BLaER1 treated with 17β-estradiol and CSF1 and Interleukin-3, amounts not matched to agents 10 nM and 100 nM (cell line): ENCODE data around the gene PTPRN2.

Experiments used
- H3K27ac ChIP-seq, 11 experiments: shearing (Covaris generic); formaldehyde crosslinking; 2 replicates each; pipeline ENCODE4 v1.8.1; 2022
- H3K27me3 ChIP-seq, 11 experiments: shearing (Covaris generic); formaldehyde crosslinking; 2 replicates each; pipeline ENCODE4 v1.8.1; 2022
- H3K36me3 ChIP-seq, 11 experiments: shearing (Covaris generic); formaldehyde crosslinking; 2 replicates each; pipeline ENCODE4 v1.8.1; 2022
- H3K4me1 ChIP-seq, 10 experiments: shearing (Covaris generic); formaldehyde crosslinking; 2 replicates each; pipeline ENCODE4 v1.8.1; 2022
- H3K4me2 ChIP-seq, 11 experiments: shearing (Covaris generic); formaldehyde crosslinking; 2 replicates each; pipeline ENCODE4 v1.8.1; 2022
- H3K4me3 ChIP-seq, 10 experiments: shearing (Covaris generic); formaldehyde crosslinking; 2 replicates each; pipeline ENCODE4 v1.8.1; 2022
- H3K9ac ChIP-seq, 11 experiments: shearing (Covaris generic); formaldehyde crosslinking; 2 replicates each; pipeline ENCODE4 v1.8.1; 2022
- H3K9me3 ChIP-seq, 11 experiments: shearing (Covaris generic); formaldehyde crosslinking; replicated peaks in 1 of 11; 2 replicates each; pipeline ENCODE4 v1.8.1; 2022
- H4K20me1 ChIP-seq, 11 experiments: shearing (Covaris generic); formaldehyde crosslinking; 2 replicates each; pipeline ENCODE4 v1.8.1; 2022
- Cebpa-rat ChIP-seq, 11 experiments: shearing (Covaris generic); IDR thresholded peaks; 2 replicates each; pipeline ENCODE4 v1.8.1; 2022

Gene PTPRN2

GRCh38 chr7:157821959-157822687, 765.5 kb downstream of the PTPRN2 start:
- Histone ChIP-seq H3K27me3 (no peaks in the 10 kb centered on the region), H4K20me1 (no peaks in the 10 kb centered on the region), H3K9ac (no peak overlapping the region), H3K36me3 (no peaks in the 10 kb centered on the region), H3K4me1 (peaks cover 0 to 11% (median 7%) of the 10 kb centered on the region in 10 experiments; a peak in 17 of 20 replicates), H3K4me2 (no peak overlapping the region), H3K27ac (no peak overlapping the region), H3K9me3 (no peaks in the 10 kb centered on the region), H3K4me3 (no peak overlapping the region)
- no peak for TF ChIP-seq Cebpa-rat (IDR thresholded peaks at IDR 0.05)

DNA sequence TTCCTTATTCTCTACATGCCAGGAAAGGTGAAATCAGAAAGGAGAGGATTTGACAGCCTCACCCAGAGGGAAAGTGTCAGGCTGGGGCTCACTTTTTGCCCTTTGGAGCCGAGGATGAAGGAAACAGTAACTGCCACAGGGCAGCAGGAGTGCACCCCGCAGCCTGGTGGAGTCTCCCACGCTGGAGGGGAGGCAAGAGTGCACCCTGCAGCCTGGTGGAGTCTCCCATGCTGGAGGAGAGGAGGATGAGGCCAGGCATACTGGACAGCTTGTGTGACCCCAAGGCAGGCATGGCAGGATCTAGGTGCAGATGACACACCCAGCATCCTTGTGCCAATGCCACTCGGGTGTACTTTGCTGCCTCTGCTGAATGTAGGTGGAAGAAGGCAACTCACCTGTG, 766.8 kb downstream of the PTPRN2 start:
- TF ChIP-seq Cebpa-rat (IDR thresholded peaks at IDR 0.05): no peak
- H3K4me3 ChIP-seq: no peak overlapping the region
- no peak overlapping the region for H3K9ac ChIP-seq
- peaks cover 0 to 3% (median 0%) of the 10 kb centered on the region in 10 experiments; a peak in 1 of 20 replicates for H3K4me1 ChIP-seq
- 0 out of 22 replicates have a peak, but pooled peaks cover 0 to 11% (median 0%) of the 10 kb centered on the region in 11 experiments for H4K20me1 ChIP-seq
- H3K36me3 ChIP-seq: no peaks in the 10 kb centered on the region
- H3K4me2 ChIP-seq: no peak overlapping the region
- H3K9me3 ChIP-seq: no peaks in the 10 kb centered on the region
- no peaks in the 10 kb centered on the region for H3K27me3 ChIP-seq
- H3K27ac ChIP-seq: no peak overlapping the region

DNA sequence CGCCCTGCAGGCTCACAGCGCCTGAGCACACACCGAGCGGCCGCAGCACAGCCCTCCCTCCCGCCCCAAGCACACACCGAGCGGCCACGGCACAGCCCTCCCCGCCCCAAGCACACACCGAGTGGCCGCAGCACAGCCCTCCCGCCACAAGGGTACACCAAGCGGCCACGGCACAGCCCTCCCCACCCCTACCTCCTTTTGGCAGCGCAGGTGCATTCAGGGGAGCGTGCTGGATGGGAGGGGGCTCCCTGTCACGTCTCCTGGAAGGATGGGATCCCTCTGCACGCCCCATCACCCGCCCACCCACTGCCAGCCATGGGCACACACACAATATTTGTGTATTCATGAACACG, 768.2 kb downstream of the PTPRN2 start:
- Histone ChIP-seq H3K4me2 (no peak overlapping the region), H3K9me3 (no peaks in the 10 kb centered on the region)

DNA sequence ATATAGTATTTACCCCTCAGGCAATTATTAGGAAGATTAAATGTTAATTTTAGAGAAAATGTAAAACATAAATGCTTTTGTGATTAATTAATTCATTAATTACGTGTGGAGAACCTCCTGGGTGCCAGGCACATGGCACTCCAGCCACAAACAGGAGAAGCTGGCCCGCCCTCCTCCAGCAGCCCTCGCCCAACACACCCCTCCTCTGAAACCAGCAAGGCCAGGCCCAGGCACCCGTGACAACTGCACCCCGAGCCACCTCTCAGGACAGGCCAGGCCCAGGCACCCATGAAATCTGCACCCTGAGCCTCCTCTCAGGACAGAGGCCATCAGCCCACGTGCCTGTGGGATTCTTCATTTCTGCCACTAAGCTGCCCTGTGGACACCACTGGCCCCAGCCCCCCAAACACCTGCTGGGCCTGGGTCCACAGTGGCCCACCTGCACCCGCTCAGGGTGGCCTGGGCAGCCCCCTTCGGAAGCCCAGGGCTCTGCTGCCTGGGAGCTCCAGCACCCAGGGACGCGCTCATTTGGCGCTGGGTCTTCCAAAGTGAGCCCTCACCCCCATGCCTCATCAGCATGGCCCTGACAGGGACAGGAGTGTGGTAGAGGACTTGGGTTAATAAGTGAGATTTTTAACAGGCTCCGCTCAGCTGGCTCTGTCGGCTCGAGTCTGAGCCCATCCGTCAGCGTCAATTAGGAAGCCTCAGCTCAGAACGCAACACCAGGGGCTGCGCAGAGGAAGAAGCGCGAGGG, 768.7 kb downstream of the PTPRN2 start:
- H3K4me3 ChIP-seq: no peak overlapping the region

More for the DNA sequence above, 768.2 kb downstream of the PTPRN2 start:
- H3K4me1 ChIP-seq: 0 out of 20 replicates have a peak, but pooled peaks cover 0 to 3% (median 0%) of the 10 kb centered on the region in 10 experiments
- no peaks in the 10 kb centered on the region for H3K36me3 ChIP-seq
- no peaks in the 10 kb centered on the region for H3K27me3 ChIP-seq
- 0 out of 22 replicates have a peak, but pooled peaks cover 0 to 16% (median 0%) of the 10 kb centered on the region in 11 experiments for H4K20me1 ChIP-seq
- TF ChIP-seq Cebpa-rat (IDR thresholded peaks at IDR 0.05): no peak
- H3K9ac ChIP-seq: no peak overlapping the region
- no peak overlapping the region for H3K4me3 ChIP-seq
- H3K27ac ChIP-seq: no peak overlapping the region

DNA sequence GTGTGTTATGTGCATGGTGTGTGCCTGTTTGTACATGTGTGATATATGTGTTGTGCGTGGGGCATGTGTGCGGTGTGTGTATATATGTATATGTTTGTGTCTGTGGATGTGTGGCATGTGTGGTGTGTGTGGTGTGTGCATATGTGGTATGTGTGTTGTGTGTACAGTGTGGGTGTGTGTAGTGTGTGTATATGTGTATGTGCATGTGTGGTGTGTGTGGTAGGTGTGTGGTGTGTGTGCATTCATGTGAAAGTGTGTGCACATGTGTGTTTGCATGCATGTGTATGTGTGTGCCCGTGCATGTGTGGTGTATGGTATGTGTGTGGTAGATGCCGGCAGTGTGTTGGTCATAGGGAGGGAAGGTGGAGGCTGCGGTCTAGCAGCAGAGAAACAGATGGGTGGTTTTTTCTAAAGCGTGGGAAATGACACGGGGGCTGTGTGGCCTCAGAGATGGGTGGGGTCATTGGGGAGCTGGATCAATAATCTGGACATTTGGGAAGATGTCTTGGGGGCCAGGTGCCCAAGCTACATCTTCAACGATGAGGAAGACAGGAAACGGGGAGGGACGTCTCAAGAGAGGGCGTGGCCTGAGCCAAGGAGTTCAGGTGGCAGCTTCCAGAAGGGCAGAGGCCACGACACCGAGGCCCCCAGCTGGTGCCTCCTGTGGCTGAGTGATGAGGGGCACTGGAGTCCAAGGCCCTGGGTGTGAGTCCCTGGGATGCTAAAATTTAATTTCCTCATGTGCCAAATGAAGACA, 769.5 kb downstream of the PTPRN2 start:
- no peaks in the 10 kb centered on the region for H3K27me3 ChIP-seq
- H3K4me1 ChIP-seq: 0 out of 20 replicates have a peak, but pooled peaks cover 0 to 3% (median 0%) of the 10 kb centered on the region in 10 experiments
- H4K20me1 ChIP-seq: peaks cover 0 to 19% (median 0%) of the 10 kb centered on the region in 11 experiments; a peak in 1 of 22 replicates
- no peak overlapping the region for H3K27ac ChIP-seq
- no peak for TF ChIP-seq Cebpa-rat (IDR thresholded peaks at IDR 0.05)
- no peak overlapping the region for H3K4me2 ChIP-seq
- no peak overlapping the region for H3K4me3 ChIP-seq
- H3K36me3 ChIP-seq: no peaks in the 10 kb centered on the region
- H3K9me3 ChIP-seq: no peaks in the 10 kb centered on the region
- H3K9ac ChIP-seq: no peak overlapping the region

More for the DNA sequence above, 768.7 kb downstream of the PTPRN2 start:
- Histone ChIP-seq H3K27me3 (no peaks in the 10 kb centered on the region), H3K36me3 (no peaks in the 10 kb centered on the region), H3K4me2 (no peak overlapping the region), H3K9ac (no peak overlapping the region), H4K20me1 (0 out of 22 replicates have a peak, but pooled peaks cover 0 to 16% (median 0%) of the 10 kb centered on the region in 11 experiments), H3K9me3 (no peaks in the 10 kb centered on the region), H3K27ac (no peak overlapping the region), H3K4me1 (0 out of 20 replicates have a peak, but pooled peaks cover 0 to 3% (median 0%) of the 10 kb centered on the region in 10 experiments)
- TF ChIP-seq Cebpa-rat (IDR thresholded peaks at IDR 0.05): no peak

DNA sequence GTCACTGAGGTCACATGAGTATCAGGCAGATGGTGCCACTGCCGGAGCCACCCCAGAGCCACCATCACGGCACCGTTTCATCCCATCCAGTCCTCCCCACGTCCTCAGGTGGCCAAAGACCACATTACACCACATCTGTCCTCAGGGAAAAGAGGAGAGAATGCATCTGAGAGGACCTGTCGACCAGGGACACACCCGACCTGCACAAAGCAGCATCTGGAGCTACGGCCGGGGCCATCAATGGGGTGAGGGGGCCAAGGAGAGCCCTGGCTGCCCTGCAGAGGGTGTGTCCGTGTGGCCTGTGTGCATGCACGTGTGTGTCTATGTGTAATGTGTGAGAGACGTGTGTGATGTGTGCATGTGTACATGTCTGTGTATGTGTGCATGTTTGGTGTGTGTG, 770.2 kb downstream of the PTPRN2 start:
- Histone ChIP-seq H3K4me2 (no peak overlapping the region), H3K27me3 (no peaks in the 10 kb centered on the region), H3K27ac (no peak overlapping the region), H4K20me1 (peaks cover 0 to 23% (median 0%) of the 10 kb centered on the region in 11 experiments; a peak in 1 of 22 replicates), H3K36me3 (no peaks in the 10 kb centered on the region), H3K4me1 (0 out of 20 replicates have a peak, but pooled peaks cover 0 to 3% (median 0%) of the 10 kb centered on the region in 10 experiments), H3K4me3 (no peak overlapping the region), H3K9ac (no peak overlapping the region), H3K9me3 (no peaks in the 10 kb centered on the region)
- TF ChIP-seq Cebpa-rat (IDR thresholded peaks at IDR 0.05): no peak

- no peaks in the 10 kb centered on the region for H3K36me3 ChIP-seq
- TF ChIP-seq Cebpa-rat (IDR thresholded peaks at IDR 0.05): no peak
- H3K4me1 ChIP-seq: 0 out of 20 replicates have a peak, but pooled peaks cover 0 to 3% (median 0%) of the 10 kb centered on the region in 10 experiments
- H3K4me3 ChIP-seq: no peak overlapping the region
- H3K27ac ChIP-seq: no peak overlapping the region
- H3K9ac ChIP-seq: no peak overlapping the region
- peaks cover 0 to 23% (median 0%) of the 10 kb centered on the region in 11 experiments; a peak in 1 of 22 replicates for H4K20me1 ChIP-seq
- H3K27me3 ChIP-seq: no peaks in the 10 kb centered on the region
- no peak overlapping the region for H3K4me2 ChIP-seq
- no peaks in the 10 kb centered on the region for H3K9me3 ChIP-seq
These were observed 770.9 kb downstream of the PTPRN2 start for GRCh38 chr7:157816526-157817250.

DNA sequence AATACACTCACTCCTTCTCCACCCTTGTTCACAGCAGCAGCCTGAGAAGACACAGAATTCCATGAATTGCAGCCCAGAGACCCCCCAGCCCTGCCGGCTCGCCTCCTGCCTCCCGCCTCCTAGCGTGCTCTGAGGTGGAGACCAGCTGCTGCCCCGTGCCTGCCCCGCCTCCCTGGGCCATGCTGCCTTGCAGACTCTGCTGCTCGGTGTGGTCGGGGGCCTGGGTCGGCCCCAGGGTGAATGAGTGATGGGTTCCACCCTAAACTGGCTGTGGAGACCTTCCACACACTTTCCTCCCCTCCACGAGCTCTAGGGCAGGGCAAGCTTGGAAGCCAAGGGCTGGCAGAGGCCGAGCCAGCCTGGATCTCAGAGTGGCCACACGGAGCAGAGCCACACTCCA, 771.5 kb downstream of the PTPRN2 start:
- 0 out of 20 replicates have a peak, but pooled peaks cover 0 to 3% (median 0%) of the 10 kb centered on the region in 10 experiments for H3K4me1 ChIP-seq
- H3K27ac ChIP-seq: no peak overlapping the region
- no peak for TF ChIP-seq Cebpa-rat (IDR thresholded peaks at IDR 0.05)
- H3K9ac ChIP-seq: no peak overlapping the region
- H4K20me1 ChIP-seq: peaks cover 0 to 23% (median 0%) of the 10 kb centered on the region in 11 experiments; a peak in 1 of 22 replicates
- H3K4me3 ChIP-seq: no peak overlapping the region
- H3K27me3 ChIP-seq: no peaks in the 10 kb centered on the region
- no peaks in the 10 kb centered on the region for H3K9me3 ChIP-seq
- H3K4me2 ChIP-seq: no peak overlapping the region
- H3K36me3 ChIP-seq: no peaks in the 10 kb centered on the region
